HG03521 (cell line): ENCODE measurements around the gene CCN5.
"Not testable (repeated sequence)": the region's sequence is repeated elsewhere in the genome, so short reads cannot be mapped to it uniquely, and the experiment has no call there.

Source experiments
- ATAC-seq: cut with Tn5 transposase; IDR thresholded peaks from one replicate; pipeline ENCODE4 v1.9.1; 2021; ENCODE audit warnings: mild to moderate bottlenecking, moderate library complexity; ENCODE audit not compliant: unreplicated experiment

Gene CCN5

GRCh38 chr20:44714701-44715498 is at the start of gene CCN5:
TSS of gene CCN5 (plus strand) at chr20:44715369. CDS start at chr20:44715391, 22 bp downstream.
- ATAC-seq = no peak

GRCh38 chr20:44666066-44666465 is 49.1 kb upstream of the CCN5 start:
- ATAC-seq = no peak

GRCh38 chr20:44670851-44671250 is 44.3 kb upstream of the CCN5 start:
- ATAC-seq = not testable (repeated sequence)

GRCh38 chr20:44671541-44671940 is 43.6 kb upstream of the CCN5 start:
- ATAC-seq = not testable (repeated sequence)

GRCh38 chr20:44672318-44672902 is 42.8 kb upstream of the CCN5 start:
- not testable (repeated sequence) for ATAC-seq

- ATAC-seq = no peak
Measured at GRCh38 chr20:44678242-44678641, 36.9 kb upstream of the CCN5 start.

GRCh38 chr20:44678990-44679611 is 36.1 kb upstream of the CCN5 start:
- no peak for ATAC-seq

- no peak for ATAC-seq
Measured at GRCh38 chr20:44681796-44682566, 33.2 kb upstream of the CCN5 start.

GRCh38 chr20:44683263-44684046 is 31.7 kb upstream of the CCN5 start:
- no peak for ATAC-seq

- ATAC-seq = no peak
Measured at GRCh38 chr20:44684047-44684967, 30.9 kb upstream of the CCN5 start.

- no peak for ATAC-seq
Measured at GRCh38 chr20:44686934-44687333, 28.2 kb upstream of the CCN5 start.

GRCh38 chr20:44688053-44688625 is 27.0 kb upstream of the CCN5 start:
- ATAC-seq = no peak

GRCh38 chr20:44689809-44690208 is 25.4 kb upstream of the CCN5 start:
- ATAC-seq = no peak

- no peak for ATAC-seq
Measured at GRCh38 chr20:44690781-44691423, 24.3 kb upstream of the CCN5 start.

GRCh38 chr20:44691424-44692423 is 23.4 kb upstream of the CCN5 start:
- ATAC-seq = no peak

GRCh38 chr20:44692932-44693480 is 22.2 kb upstream of the CCN5 start:
- no peak for ATAC-seq

- ATAC-seq = no peak
Measured at GRCh38 chr20:44693627-44694026, 21.5 kb upstream of the CCN5 start.
